Adipose tissue (tissue), 3 donors: ENCODE measurements around the gene CLEC5A. TPM values are rescaled to one million over a fixed set of nuclear protein-coding genes. Genes with fewer than 3 reads are reported as not detected.
"Not testable (repeated sequence)": the region's sequence is repeated elsewhere in the genome, so short reads cannot be mapped to it uniquely, and the experiment has no call there.

Experiments used
- H3K27ac ChIP-seq: one replicate; pipeline ENCODE4 v1.5.1; 2013; ENCODE audit warnings: low read depth, low read length
- WGBS, 3 donors: extraction: QIAGEN DNeasy Blood & Tissue Kit; methylation state at CpG; one replicate each; pipeline ENCODE4 v1.1.7; 2013; 5-methylcytosine and 5-hydroxymethylcytosine counted together
- polyA plus RNA-seq, 3 donors: library from polyadenylated mRNA; stranded (reverse); fragments of 200-250 nt; gene quantifications; one replicate each; pipeline ENCODE4 v1.2.3, GENCODE V29; 2013
- donor health status: healthy with polysubstance abuse.
- donor health status: Bipolar disorder and iron deficiency.
- donor health status: healthy.

CLEC5A gene
- polyA plus RNA-seq, result under 1 TPM in 2 of 3 donors, not detected in 1; 0.15 to 0.79 TPM

- H3K27ac ChIP-seq, result no peak within 1 kb of the TSS
- 49 to 87% (median 53%) methylated on average over 3 of the region's 3 CpGs for WGBS, 3 donors
These were observed at the start of gene CLEC5A for GRCh38 chr7:141946796-141947195. TSS of gene CLEC5A (minus strand) at chr7:141946974. CDS start at chr7:141946292, 682 bp downstream.

GRCh38 chr7:141993354-141993753 lies 46.6 kb upstream of the CLEC5A start:
- no peak overlapping the region for H3K27ac ChIP-seq
- WGBS, 3 donors, result 81 to 90% (median 90%) methylated on average over 1 of the region's 1 CpG

DNA sequence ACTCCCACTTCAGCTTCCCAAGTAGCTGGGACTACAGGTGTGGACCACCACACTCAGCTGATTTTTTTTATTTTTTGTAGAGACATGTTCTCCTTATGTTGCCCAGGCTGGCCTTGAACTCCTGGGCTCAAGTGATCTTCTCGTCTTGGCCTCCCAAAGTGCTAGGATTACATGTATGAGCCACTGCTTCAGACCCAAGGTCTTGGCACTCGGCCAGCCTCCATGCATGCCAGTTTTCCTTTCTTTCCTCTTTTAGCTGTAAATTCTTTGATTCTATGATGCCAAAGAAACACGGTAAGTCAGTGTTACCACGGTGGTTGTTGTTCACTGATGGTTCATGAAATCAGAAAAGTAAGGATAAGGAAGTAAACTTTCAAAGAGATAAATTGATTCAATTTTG lies 45.9 kb upstream of the CLEC5A start:
- no peak overlapping the region for H3K27ac ChIP-seq
- 69 to 74% (median 74%) methylated on average over 4 of the region's 4 CpGs for WGBS, 3 donors

GRCh38 chr7:141992156-141992555 lies 45.4 kb upstream of the CLEC5A start:
- H3K27ac ChIP-seq, result no peak overlapping the region
- WGBS, 3 donors, result 59 to 88% (median 76%) methylated on average over 2 of the region's 2 CpGs

DNA sequence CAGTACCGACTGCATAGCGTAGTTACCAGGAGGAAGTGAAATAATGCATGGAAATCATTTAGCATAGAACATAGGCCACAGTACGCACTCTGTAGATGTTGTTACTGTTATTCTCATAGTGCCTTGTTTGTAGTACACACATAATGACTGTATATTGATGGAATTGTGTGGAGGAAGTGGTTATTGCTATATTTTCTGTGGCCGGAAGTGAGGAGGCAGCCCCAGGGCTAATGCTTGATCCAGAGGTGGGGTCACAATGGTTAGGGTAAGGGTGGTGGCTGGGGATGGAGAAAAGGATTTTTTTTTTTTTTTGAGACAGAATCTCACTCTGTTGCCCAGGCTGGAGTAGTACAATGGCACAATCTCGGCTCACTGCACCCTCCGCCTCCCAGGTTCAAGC lies 44.4 kb upstream of the CLEC5A start:
- 57 to 94% (median 67%) methylated on average over 6 of the region's 6 CpGs for WGBS, 3 donors
- no peak overlapping the region for H3K27ac ChIP-seq

DNA sequence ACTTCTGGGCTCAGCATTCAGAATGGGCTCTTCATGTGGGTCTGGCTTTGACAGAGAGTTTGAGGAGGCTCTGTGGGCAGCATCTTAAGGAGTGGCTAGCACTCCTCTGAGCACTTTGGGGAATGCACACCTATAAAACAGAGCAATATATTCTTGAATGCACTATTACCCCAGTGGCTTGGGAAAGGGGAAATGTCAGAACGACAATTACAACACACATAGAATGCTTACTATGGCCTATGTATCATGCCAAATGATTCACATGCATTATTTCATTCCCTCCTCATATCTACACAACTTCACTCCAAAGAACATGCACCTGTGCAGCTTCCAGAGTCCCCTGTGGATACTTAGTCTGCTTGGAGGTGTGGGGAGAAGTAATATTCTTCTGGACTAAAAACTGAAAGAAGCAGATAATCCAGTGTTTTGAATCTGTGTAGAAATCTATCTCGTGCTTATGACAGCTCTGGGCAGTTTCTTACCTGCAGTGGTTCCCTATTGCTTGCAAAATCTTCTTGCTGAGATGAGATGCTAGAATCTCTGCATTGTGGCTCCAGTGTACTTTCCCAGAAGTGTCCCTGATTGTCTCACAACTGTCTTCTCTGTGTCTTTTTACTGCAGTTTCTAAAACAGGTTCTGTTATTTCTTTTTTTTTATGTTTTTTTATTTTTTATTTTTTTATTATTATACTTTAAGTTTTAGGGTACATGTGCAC lies 43.4 kb upstream of the CLEC5A start:
- 48 to 71% (median 56%) methylated on average over 2 of the region's 2 CpGs for WGBS, 3 donors

DNA sequence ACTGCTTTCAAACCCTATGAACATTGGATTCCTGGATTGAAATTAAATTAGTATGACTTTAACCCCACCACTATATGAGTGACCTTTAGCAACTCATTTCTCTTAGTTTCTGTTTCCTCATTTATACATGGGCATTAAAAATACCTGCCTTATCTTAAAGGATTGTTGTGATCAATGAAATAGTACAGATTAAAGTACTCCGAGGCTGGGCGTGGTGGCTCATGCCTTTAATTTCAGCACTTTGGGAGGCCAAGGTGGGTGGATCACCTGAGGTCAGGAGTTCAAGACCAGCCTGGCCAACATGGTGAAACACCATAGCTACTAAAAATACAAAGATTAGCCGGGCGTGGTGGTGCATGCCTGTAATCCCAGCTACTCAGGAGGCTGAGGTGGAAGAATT lies 41.0 kb upstream of the CLEC5A start:
- WGBS, 3 donors, result 74 to 80% (median 75%) methylated on average over 4 of the region's 4 CpGs
- H3K27ac ChIP-seq, result not testable (repeated sequence)

More for the DNA sequence above, 43.4 kb upstream of the CLEC5A start:
- H3K27ac ChIP-seq, result no peak overlapping the region

DNA sequence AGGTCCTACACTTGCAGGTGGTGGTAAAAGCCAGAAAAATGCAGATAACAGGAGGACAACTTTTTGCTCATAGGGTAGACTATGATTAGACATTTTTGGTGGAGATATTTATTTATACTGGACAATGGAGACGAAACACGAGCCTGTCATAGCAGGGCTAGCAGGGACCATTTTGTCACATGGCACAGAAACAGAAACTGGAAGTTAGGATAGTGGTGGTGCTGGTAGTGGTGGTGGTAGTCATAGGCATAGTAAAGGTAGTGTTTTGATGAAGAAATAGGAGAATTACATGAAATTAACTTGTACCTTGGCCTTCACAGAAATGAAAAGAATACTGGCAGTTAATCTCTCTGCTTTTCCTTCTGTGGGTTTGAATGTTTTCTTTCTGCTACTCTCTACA lies 40.1 kb upstream of the CLEC5A start:
- 72 to 87% (median 82%) methylated on average over 2 of the region's 2 CpGs for WGBS, 3 donors

DNA sequence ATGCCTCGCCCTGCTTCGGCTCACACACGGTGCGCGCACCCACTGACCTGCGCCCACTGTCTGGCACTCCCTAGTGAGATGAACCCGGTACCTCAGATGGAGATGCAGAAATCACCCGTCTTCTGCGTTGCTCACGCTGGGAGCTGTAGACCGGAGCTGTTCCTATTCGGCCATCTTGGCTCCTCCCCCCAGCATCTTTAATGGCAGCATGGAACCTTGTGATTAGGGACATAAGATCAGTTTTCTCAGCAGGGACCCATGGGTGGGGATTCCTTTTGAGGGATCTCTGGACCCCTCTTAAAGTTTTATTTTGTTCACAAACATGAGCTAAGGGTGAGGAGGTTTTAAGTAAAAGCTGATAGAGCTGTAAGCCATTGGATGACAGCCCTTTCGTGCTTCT lies 39.2 kb upstream of the CLEC5A start:
- not testable (repeated sequence) for H3K27ac ChIP-seq
- WGBS, 3 donors, result 91 to 96% (median 93%) methylated on average over 8 to 11 of the region's 13 CpGs

More for the DNA sequence above, 40.1 kb upstream of the CLEC5A start:
- H3K27ac ChIP-seq, result no peak overlapping the region

DNA sequence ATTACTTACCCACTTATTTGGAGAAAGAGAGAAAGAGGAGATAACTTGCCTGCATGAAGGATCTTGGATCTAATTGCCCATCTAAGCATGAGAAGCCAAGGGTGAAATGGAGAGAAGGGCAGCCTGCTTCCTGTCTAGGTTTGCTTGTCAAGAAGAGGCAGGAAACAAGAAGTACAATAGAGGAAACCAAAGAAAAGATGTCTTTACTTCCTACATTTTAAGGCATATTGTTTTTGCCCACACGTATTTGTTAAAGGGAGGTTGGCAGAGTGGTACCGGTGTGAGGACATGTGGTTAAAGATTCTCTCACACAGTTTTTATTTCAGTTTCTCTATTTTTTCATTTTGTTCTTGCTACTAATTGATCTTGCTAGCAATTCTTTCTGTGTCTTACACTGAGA lies 32.8 kb upstream of the CLEC5A start:
- no peak overlapping the region for H3K27ac ChIP-seq
- 45 to 80% (median 46%) methylated on average over 2 of the region's 2 CpGs for WGBS, 3 donors

- WGBS, 3 donors, result 82 to 91% (median 89%) methylated on average over 1 of the region's 1 CpG
- H3K27ac ChIP-seq, result no peak overlapping the region
These were observed 31.6 kb upstream of the CLEC5A start for GRCh38 chr7:141978351-141978750.

- 35 to 45% (median 44%) methylated on average over 11 of the region's 11 CpGs for WGBS, 3 donors
- H3K27ac ChIP-seq, result no peak overlapping the region
These were observed 29.9 kb upstream of the CLEC5A start for GRCh38 chr7:141976524-141977245.

DNA sequence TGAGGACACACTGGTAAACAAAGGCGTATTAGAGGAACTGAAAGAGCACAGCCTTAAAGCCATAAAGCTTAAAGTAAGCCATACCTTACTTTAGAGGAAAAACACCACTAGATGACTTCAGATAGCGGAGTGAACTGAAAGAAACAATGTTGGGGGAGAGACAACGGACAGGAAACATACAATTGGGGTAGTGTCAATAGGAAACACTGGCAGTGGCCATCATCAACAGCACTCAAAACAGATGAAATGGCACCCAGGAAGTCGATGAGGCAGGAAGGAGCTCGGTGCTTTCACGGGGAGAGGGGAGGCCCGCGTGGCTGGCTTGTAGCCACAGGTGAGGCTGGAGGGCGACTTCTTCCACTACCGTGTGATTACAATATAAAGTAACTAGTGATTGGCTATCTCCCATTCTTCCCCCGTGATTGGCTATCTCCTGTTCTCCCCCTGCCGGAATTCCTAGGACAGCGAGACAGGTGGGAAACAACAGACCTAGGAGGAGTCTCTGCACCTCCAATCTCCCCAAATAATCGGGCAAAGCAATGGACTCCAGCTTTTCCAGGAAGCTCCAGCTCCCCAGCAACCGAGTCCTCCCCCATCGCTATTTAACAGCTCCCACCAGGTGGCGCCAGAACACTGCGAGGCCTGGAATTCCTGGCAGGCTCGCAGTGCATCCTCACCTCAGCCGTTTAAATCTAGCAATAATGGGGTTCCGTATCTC lies 29.2 kb upstream of the CLEC5A start:
- 12% methylated on average over 21 of the region's 21 CpGs for WGBS, 3 donors

DNA sequence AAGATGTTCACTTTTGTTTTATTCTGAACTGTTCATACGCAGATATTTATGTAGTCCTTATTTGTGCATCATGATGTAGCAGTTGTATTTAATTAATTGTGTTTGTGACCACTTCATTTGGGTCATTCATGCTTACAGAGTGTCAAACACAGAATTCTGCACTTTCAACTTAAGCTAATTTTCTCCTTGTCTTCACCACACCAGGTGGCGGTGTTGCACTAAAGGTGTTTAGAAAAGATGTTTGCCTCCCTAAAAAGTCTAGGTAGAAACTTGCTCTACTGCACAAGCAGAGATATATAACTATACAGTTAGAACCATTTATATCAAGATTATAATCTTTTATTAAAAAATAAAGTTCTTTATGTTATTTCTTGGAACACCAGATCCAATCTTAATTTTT lies 28.1 kb upstream of the CLEC5A start:
- no peak overlapping the region for H3K27ac ChIP-seq
- 69 to 84% (median 81%) methylated on average over 2 of the region's 2 CpGs for WGBS, 3 donors

More for the DNA sequence above, 29.2 kb upstream of the CLEC5A start:
- no peak overlapping the region for H3K27ac ChIP-seq

DNA sequence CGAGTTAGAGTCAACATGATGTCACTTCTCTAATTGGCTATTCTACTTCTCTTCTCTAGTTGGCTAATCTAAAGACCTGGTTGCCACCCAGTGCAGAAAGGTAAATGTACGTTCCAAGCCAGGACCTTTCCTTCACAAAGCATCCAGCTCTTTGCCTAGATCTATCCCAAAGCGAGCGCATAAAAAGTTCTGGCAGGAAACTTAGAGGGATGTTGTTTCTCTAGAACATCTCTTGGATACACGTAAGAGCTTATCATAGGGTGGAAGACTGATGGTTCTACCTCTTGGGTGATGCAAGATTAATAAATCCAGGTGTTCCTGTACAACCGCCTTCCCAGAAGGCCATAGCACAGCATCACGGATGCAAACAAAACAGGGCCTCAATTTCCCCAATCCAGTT lies 26.9 kb upstream of the CLEC5A start, which contains the start of gene TAS2R38:
TAS2R38 (minus strand) TSS at position 101 of the 400 bp plus-strand sequence; CDS start at position 17, 84 bp downstream.
- H3K27ac ChIP-seq, result no peak within 1 kb of the TSS
- WGBS, 3 donors, result 77 to 88% (median 85%) methylated on average over 7 of the region's 7 CpGs

DNA sequence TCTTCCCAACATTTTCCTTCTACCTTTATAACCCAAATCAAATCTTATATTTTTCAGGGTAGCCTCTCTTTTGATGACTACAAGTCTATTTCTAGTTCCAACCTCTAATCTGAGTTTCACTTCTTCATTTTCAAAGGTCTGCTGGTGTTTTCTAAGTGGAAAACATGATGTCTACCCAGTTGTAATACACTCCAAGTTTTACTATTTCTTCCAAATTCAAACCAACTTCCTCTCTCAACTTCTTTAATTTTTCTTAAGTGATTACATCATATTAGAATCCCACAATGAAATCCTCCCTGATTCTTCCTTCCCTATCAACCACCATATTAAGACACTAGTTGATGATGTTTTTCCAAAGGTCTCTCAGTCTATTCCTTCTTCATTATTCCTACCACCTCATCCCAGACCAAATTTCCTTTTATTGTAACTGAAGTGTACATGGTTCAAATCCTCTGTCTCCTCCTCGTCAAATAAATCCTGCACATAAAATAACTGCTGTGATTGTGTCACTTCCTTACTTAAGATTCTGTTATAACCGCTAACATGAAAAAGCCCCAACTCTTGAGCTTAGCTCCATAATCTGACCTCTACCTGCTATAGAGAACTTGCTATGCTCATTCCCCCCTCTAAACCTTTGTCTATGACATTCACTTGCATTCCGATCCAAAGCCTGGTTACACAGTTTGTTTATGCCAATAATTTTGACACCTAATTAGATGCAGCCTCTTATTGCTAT lies 14.1 kb upstream of the CLEC5A start:
- 63 to 86% (median 64%) methylated on average over 3 of the region's 3 CpGs for WGBS, 3 donors

DNA sequence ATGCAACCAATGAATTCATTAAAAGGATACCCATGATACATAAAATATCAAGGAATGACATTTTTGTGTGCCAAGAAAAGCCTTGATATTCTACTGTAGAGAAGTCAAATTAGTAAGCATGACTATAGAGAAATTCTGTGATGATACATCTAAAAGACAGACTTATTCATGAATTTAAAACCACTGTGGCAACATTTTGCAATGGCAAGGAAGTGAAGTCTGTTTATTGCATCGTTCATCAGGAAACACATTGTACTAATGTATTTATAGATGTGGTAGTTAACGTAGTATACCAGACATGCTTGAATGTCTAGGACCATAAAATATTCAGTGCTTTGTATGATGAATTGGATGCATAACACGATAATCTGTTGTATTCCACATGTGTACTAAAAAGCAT lies 9.3 kb upstream of the CLEC5A start:
- WGBS, 3 donors, result 36 to 70% (median 38%) methylated on average over 3 of the region's 3 CpGs
- no peak overlapping the region for H3K27ac ChIP-seq

More for the DNA sequence above, 14.1 kb upstream of the CLEC5A start:
- no peak overlapping the region for H3K27ac ChIP-seq

GRCh38 chr7:141954334-141954733 lies 7.6 kb upstream of the CLEC5A start:
- H3K27ac ChIP-seq, result no peak overlapping the region
- 85 to 89% (median 87%) methylated on average over 1 of the region's 1 CpG for WGBS, 3 donors
